ENCODE results near the gene SMARCA1. TPM values are rescaled to one million over a fixed set of nuclear protein-coding genes. Genes with fewer than 3 reads are reported as not detected.

The SMARCA1 gene
- total RNA-seq, 1 experiment from 2014 or later = 46.1 TPM

DNA sequence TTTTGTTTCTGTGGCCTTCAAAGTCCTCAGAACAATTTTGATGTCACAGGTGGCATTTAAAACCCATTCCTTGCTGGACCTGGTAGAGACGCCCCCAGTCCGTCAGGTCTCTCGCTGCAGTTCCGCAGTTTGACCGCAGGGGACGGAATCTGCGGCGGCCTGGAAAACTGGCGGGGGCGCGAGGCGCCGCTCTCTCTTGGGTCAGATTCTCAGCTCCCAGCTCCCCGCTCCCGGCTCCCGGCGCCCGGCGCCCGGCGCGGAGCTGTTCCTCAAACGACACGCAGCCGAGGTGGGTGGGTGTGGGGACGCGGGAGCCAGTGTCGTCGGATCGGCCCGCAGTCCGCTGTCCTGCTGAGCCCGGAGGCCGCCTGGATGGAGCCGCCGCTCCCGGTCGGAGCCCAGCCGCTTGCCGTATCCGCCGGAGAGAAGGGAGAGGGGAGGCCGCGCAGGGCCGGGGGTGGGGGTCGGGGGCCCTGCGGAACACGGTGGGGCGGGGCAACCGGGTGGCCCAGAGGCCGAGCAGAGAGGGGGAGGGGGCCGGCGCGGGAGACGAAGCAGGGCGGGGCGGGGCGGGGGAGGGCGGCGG is 16.9 kb upstream of the SMARCA1 start, which contains the start of gene OCRL:
TSS of gene OCRL (plus strand) at position 192 of the 586 bp plus-strand sequence. CDS start at position 373, 181 bp downstream.
- POLR2A ChIA-PET = no interaction called here

More for the DNA sequence above, 16.9 kb upstream of the SMARCA1 start, which contains the start of gene OCRL:
- Mint-ChIP-seq H3K4me3 (peak within 1 kb of the TSS; percentile 68), H3K4me1 (peaks cover 6% of the 10 kb centered on the region), H3K36me3 (no peaks in the 10 kb centered on the region), H3K27ac (no peak within 1 kb of the TSS), H3K9me3 (no peaks in the 10 kb centered on the region), H3K27me3 (ENCODE audit: low read depth) (no peaks in the 10 kb centered on the region)
- TF ChIP-seq, protein P1, sequence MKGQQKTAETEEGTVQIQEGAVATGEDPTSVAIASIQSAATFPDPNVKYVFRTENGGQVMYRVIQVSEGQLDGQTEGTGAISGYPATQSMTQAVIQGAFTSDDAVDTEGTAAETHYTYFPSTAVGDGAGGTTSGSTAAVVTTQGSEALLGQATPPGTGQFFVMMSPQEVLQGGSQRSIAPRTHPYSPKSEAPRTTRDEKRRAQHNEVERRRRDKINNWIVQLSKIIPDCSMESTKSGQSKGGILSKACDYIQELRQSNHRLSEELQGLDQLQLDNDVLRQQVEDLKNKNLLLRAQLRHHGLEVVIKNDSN (CRISPR knock-in tag; IDR thresholded peaks at IDR 0.05) = no peak
- TF ChIP-seq ZNF512 (CRISPR knock-in tag; IDR thresholded peaks at IDR 0.05; ENCODE audit: borderline replicate concordance) = no peak
- TF ChIP-seq ZNF219 (CRISPR knock-in tag; IDR thresholded peaks at IDR 0.05; ENCODE audit: borderline replicate concordance) = no peak
- TF ChIP-seq TP53 (CRISPR knock-in tag; IDR thresholded peaks at IDR 0.05) = no peak
- TF ChIP-seq, protein P2, sequence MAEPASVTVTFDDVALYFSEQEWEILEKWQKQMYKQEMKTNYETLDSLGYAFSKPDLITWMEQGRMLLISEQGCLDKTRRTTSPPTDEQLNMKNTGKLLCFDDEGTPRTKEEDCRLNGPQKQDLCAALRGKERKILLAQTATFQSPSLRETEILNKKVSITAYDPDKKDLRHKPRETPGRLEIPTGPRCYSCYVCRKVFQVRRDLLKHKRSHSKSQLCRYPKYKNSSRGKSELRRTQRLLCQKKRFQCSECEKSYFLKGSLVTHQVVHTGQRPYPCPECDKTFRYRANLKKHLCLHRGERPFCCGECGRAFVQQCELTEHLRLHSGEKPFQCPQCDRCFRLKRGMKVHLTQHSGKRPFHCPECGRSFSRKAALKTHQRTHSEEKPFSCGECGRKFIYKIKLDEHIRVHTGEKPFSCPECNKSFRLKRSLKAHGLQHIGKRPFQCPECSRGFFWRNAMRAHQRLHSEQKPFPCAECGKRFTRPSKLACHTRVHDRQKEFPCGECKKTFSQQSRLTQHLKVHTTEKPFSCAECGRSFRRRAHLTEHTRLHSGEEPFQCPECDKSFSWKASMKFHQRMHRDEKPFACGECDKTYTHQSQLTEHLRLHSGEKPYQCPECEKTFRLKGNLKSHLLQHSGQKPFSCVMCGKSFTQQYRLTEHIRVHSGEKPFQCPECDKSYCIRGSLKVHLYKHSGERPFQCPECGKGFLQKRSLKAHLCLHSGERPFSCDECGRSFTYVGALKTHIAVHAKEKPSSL (CRISPR knock-in tag; conservative IDR thresholded peaks at IDR 0.05) = no peak
- no peak for TF ChIP-seq STAT6 (CRISPR knock-in tag; conservative IDR thresholded peaks at IDR 0.05; ENCODE audit: low read depth)
- TF ChIP-seq JAZF1 (CRISPR knock-in tag; IDR thresholded peaks at IDR 0.05) = no peak
- peak; percentile 58 for TF ChIP-seq CTCF (IDR thresholded peaks at IDR 0.05)
- peak; percentile 87 for TF ChIP-seq HMGXB4 (CRISPR knock-in tag; IDR thresholded peaks at IDR 0.05)
- peak; percentile 91 for ATAC-seq
- peak; percentile 76 for DNase-seq (ENCODE audit: low spot score)
- CTCF ChIA-PET = interaction anchor here (0.6 to 1.0 kb wide), 6 partner anchors 14 to 397 kb away, joined by 3 to 4 read pairs (median 4); partner anchors contain the start of gene SMARCA1

Data from WTC11 (cell line).